NT2/D1 (cell line): ENCODE results near the gene CABLES2.

ENCODE experiments used
- DNase-seq: peaks from one replicate; pipeline ENCODE4 v3.0.0-alpha.2; 2011; ENCODE audit warnings: low read depth, low spot score
- H3K27me3 ChIP-seq: 2 replicates; pipeline ENCODE4 v1.6.0; 2011; ENCODE audit warnings: mild to moderate bottlenecking; ENCODE audit not compliant: insufficient read length, insufficient read depth
- H3K36me3 ChIP-seq: 2 replicates; pipeline ENCODE4 v1.6.1; 2011; ENCODE audit warnings: mild to moderate bottlenecking, low read length, mixed read lengths; ENCODE audit not compliant: insufficient read depth, insufficient read length
- H3K4me1 ChIP-seq: 2 replicates; pipeline ENCODE4 v1.5.1; 2011; ENCODE audit not compliant: insufficient read depth, insufficient read length
- H3K4me3 ChIP-seq: 2 replicates; pipeline ENCODE4 v1.5.1; 2011; ENCODE audit warnings: low read depth; ENCODE audit not compliant: insufficient read length
- H3K9ac ChIP-seq: 2 replicates; pipeline ENCODE4 v1.6.0; 2011; ENCODE audit warnings: low read depth; ENCODE audit not compliant: insufficient read length
- H3K9me3 ChIP-seq: 2 replicates; pipeline ENCODE4 v1.5.1; 2011; ENCODE audit warnings: mild to moderate bottlenecking, low read length; ENCODE audit not compliant: insufficient read depth
- SUZ12 ChIP-seq: IDR thresholded peaks from 2 replicates; pipeline ENCODE4 v1.6.1; 2011; ENCODE audit not compliant: insufficient read length, insufficient read depth; ENCODE audit errors: extremely low read depth
- YY1 ChIP-seq: IDR thresholded peaks from 2 replicates; pipeline ENCODE4 v1.6.1; 2011; ENCODE audit not compliant: insufficient read length, insufficient read depth
- ZNF274 ChIP-seq: IDR thresholded peaks from 2 replicates; pipeline ENCODE4 v1.6.1; 2011; ENCODE audit warnings: mild to moderate bottlenecking, low read depth, low read length

CABLES2 gene

GRCh38 chr20:62371588-62372041, 35.5 kb downstream of the CABLES2 start:
- DNase-seq = no peak
- H3K4me3 ChIP-seq = no peak overlapping the region
- no peaks in the 10 kb centered on the region; the same call in 1 of the 2 replicates for H3K9me3 ChIP-seq
- TF ChIP-seq SUZ12 (no peak), ZNF274 (no peak), YY1 (no peak)
- no peaks in the 10 kb centered on the region for H3K36me3 ChIP-seq
- H3K27me3 ChIP-seq = no peaks in the 10 kb centered on the region
- H3K9ac ChIP-seq = peak overlapping the region; percentile 50
- H3K4me1 ChIP-seq = peaks cover 46% of the 10 kb centered on the region

- Histone ChIP-seq H3K4me1 (peaks cover 43% of the 10 kb centered on the region), H3K9me3 (no peaks in the 10 kb centered on the region; the same call in 1 of the 2 replicates), H3K9ac (no peak overlapping the region), H3K27me3 (no peaks in the 10 kb centered on the region), H3K4me3 (no peak overlapping the region), H3K36me3 (no peaks in the 10 kb centered on the region)
- DNase-seq = no peak
- TF ChIP-seq YY1 = no peak
- TF ChIP-seq SUZ12 = no peak
- no peak for TF ChIP-seq ZNF274
Observed at GRCh38 chr20:62370807-62371587, 36.1 kb downstream of the CABLES2 start.

- no peak for TF ChIP-seq ZNF274
- no peak for TF ChIP-seq YY1
- TF ChIP-seq SUZ12 = no peak
- DNase-seq = no peak
- Histone ChIP-seq H3K9ac (peak overlapping the region; percentile 76), H3K36me3 (peaks cover 4% of the 10 kb centered on the region), H3K9me3 (no peaks in the 10 kb centered on the region; the same call in 1 of the 2 replicates), H3K27me3 (no peaks in the 10 kb centered on the region), H3K4me1 (peaks cover 44% of the 10 kb centered on the region), H3K4me3 (no peak overlapping the region)
Observed at GRCh38 chr20:62370115-62370806, 36.8 kb downstream of the CABLES2 start.

GRCh38 chr20:62369815-62370114, 37.3 kb downstream of the CABLES2 start:
- Histone ChIP-seq H3K9ac (peak overlapping the region; percentile 76), H3K9me3 (no peaks in the 10 kb centered on the region; the same call in 1 of the 2 replicates), H3K4me3 (no peak overlapping the region), H3K4me1 (peaks cover 45% of the 10 kb centered on the region), H3K36me3 (peaks cover 9% of the 10 kb centered on the region), H3K27me3 (no peaks in the 10 kb centered on the region)
- DNase-seq = no peak
- TF ChIP-seq YY1 (no peak), SUZ12 (no peak), ZNF274 (no peak)

DNA sequence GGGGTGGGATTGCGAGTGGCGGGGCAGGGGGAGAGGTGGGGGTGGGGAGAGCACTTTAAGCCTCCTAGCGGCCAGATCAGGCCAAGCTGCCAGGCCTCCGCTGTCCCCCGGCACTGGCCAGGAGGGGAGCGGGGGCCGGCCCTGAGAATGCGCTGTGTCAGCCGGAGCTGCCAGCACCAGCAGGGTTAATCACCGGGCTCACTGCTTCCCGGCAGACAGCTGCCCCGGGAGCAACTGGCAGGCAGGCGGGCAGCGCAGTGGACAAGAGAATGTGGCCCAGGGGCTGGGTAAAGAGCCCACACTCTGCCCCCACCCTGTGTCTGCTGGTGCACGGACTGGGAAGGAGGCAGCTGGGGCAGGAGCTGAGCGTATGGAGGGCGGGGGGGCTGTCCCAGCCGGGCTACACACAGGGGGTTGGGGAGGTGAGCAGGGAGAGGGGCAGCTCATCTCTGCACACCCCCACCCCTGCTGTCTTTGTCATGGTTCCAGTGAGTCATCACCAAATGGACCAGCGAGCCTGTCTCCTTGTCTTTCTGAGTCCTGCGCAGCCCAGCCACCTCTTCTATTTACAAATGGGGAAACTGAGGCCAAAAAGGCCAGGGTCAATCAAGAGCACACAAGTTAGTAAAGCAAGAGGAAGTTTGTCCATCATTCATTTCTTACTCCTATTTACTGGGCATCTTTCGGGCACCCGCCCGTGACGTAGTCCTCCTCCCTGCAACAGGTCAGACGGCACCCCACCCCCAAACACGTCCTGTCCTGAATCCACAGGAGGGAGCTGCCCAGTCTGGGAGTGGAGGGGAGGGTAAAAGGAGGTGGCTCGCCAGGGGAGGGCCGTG, 37.9 kb downstream of the CABLES2 start:
- Histone ChIP-seq H3K4me3 (peak overlapping the region; percentile 63), H3K4me1 (peaks cover 48% of the 10 kb centered on the region)
- DNase-seq = no peak

GRCh38 chr20:62368392-62368975, 38.6 kb downstream of the CABLES2 start:
- TF ChIP-seq YY1 (no peak), ZNF274 (no peak), SUZ12 (no peak)
- peak overlapping the region; percentile 63 for H3K4me3 ChIP-seq
- no peaks in the 10 kb centered on the region for H3K9me3 ChIP-seq
- no peak for DNase-seq
- H3K4me1 ChIP-seq = peaks cover 50% of the 10 kb centered on the region
- peak overlapping the region; percentile 88 for H3K9ac ChIP-seq
- H3K27me3 ChIP-seq = no peaks in the 10 kb centered on the region
- H3K36me3 ChIP-seq = peaks cover 19% of the 10 kb centered on the region

More for the DNA sequence above, 37.9 kb downstream of the CABLES2 start:
- Histone ChIP-seq H3K36me3 (peaks cover 14% of the 10 kb centered on the region), H3K9ac (peak overlapping the region; percentile 88), H3K9me3 (no peaks in the 10 kb centered on the region; the same call in 1 of the 2 replicates), H3K27me3 (no peaks in the 10 kb centered on the region)
- no peak for TF ChIP-seq YY1
- TF ChIP-seq SUZ12 = no peak
- no peak for TF ChIP-seq ZNF274
